PFSK-1 (cell line): ENCODE measurements around the gene CTXN1.

Source experiments
- FOXP2 ChIP-seq: optimal IDR thresholded peaks from 2 replicates; pipeline ENCODE3; 2011; ENCODE audit warnings: borderline replicate concordance, control low read depth, inconsistent platforms; ENCODE audit not compliant: insufficient read depth; ENCODE audit errors: extremely low read length, extremely low read depth
- POLR2AphosphoS5 ChIP-seq: IDR thresholded peaks from 2 replicates; pipeline ENCODE4 v1.6.1; 2012; ENCODE audit warnings: low read depth, mild to moderate bottlenecking, control low read depth, low read length, moderate library complexity
- REST ChIP-seq, 2 experiments: IDR thresholded peaks; 2 replicates each; pipeline versions ENCODE4 v1.6.1 to v1.8.0; 2011 to 2012; ENCODE audit warnings: low read depth in 2 of 2, low read length in 2 of 2, control low read depth in 1 of 2, inconsistent platforms in 1 of 2, mild to moderate bottlenecking in 1 of 2, moderate library complexity in 1 of 2; ENCODE audit not compliant: insufficient read depth in 1 of 2
- SIN3A ChIP-seq: IDR thresholded peaks from 2 replicates; pipeline ENCODE4 v1.6.1; 2012; ENCODE audit warnings: mild to moderate bottlenecking, low read length, moderate library complexity, borderline replicate concordance; ENCODE audit not compliant: insufficient read depth
- TAF1 ChIP-seq: IDR thresholded peaks from 2 replicates; pipeline ENCODE4 v1.6.1; 2012; ENCODE audit warnings: low read length, control low read depth, borderline replicate concordance; ENCODE audit not compliant: insufficient read depth

CTXN1 gene

GRCh38 chr19:7953060-7953459 lies 27.1 kb upstream of the CTXN1 start:
- TF ChIP-seq POLR2AphosphoS5 (no peak), FOXP2 (no peak), TAF1 (no peak), SIN3A (no peak), REST (IDR thresholded peaks at IDR 0.05; ENCODE audit: insufficient read depth in 1 of 2, low read depth in 2 of 2, low read length in 2 of 2) (no peak)

- TF ChIP-seq TAF1: no peak
- TF ChIP-seq SIN3A: no peak
- no peak for TF ChIP-seq REST (IDR thresholded peaks at IDR 0.05; ENCODE audit: insufficient read depth in 1 of 2, low read depth in 2 of 2, low read length in 2 of 2)
- TF ChIP-seq POLR2AphosphoS5: no peak
- TF ChIP-seq FOXP2: no peak
Observed at GRCh38 chr19:7947939-7948338, 22.0 kb upstream of the CTXN1 start.

- TF ChIP-seq SIN3A: peak; percentile 86; the same call in 1 of the 2 replicates
- peak; percentile 14; the same call in 1 of the 2 replicates for TF ChIP-seq POLR2AphosphoS5
- TF ChIP-seq FOXP2: no peak
- TF ChIP-seq REST (IDR thresholded peaks at IDR 0.05; ENCODE audit: insufficient read depth in 1 of 2, low read depth in 2 of 2, low read length in 2 of 2): peak in 1 of 2 experiments; percentile 81; a peak in 1 of 4 replicates
- no peak for TF ChIP-seq TAF1
Observed at GRCh38 chr19:7944177-7944761, 18.3 kb upstream of the CTXN1 start.

GRCh38 chr19:7943444-7944176 lies 17.7 kb upstream of the CTXN1 start, which contains the start of gene TIMM44:
Gene TIMM44, minus strand, starts transcription at chr19:7943666. Its CDS starts 15 bp downstream, at chr19:7943651.
- TF ChIP-seq SIN3A (peak; percentile 94; the same call in 1 of the 2 replicates), TAF1 (peak; percentile 99), REST (IDR thresholded peaks at IDR 0.05; ENCODE audit: insufficient read depth in 1 of 2, low read depth in 2 of 2, low read length in 2 of 2) (peak; percentile 65 to 83; a peak in 3 of 4 replicates), POLR2AphosphoS5 (peak; percentile 98), FOXP2 (peak; percentile 78)
